ENCODE measurements around the gene ZNF534. TPM values are rescaled to one million over a fixed set of nuclear protein-coding genes. Genes with fewer than 3 reads are reported as not detected.

The ZNF534 gene
- total and polyA plus RNA-seq, 2 of the 8 experiments (the other 6 are each of a cell fraction or from before 2014, with no cell fraction given) = not detected

- TF ChIP-seq CTBP2 (IDR thresholded peaks at IDR 0.05; ENCODE audit: borderline replicate concordance, insufficient read depth, insufficient read length, low read length) = no peak
- no peak for TF ChIP-seq CHD7 (IDR thresholded peaks at IDR 0.05; ENCODE audit: insufficient replicate concordance, low read length)
- no peak for TF ChIP-seq BRCA1 (IDR thresholded peaks at IDR 0.05; ENCODE audit: low read depth, low read length)
- no peak for TF ChIP-seq MAFK (IDR thresholded peaks at IDR 0.05; ENCODE audit: low read depth, low read length)
Observed at GRCh38 chr19:52444506-52444905, 15.6 kb downstream of the ZNF534 start (continued).

All from H1 (cell line).